HL-60 (cell line): ENCODE results near the gene GSTO2.
"Not testable (repeated sequence)": the region's sequence is repeated elsewhere in the genome, so short reads cannot be mapped to it uniquely, and the experiment has no call there.

ENCODE experiments used
- DNase-seq, 2 experiments: peaks; one replicate each; pipeline ENCODE4 v3.0.0-alpha.2; 2010 to 2020; ENCODE audit warnings: low read depth in 1 of 2, low spot score in 1 of 2
- H3K27ac ChIP-seq: fragments of 250-450 bp; sonication (Bioruptor Pico); replicated peaks from 2 replicates; pipeline ENCODE4 v1.5.1; 2020; ENCODE audit warnings: mild to moderate bottlenecking, moderate library complexity
- H3K27me3 ChIP-seq: fragments of 250-450 bp; sonication (Bioruptor Pico); 2 replicates; pipeline ENCODE4 v1.5.1; 2021; ENCODE audit warnings: mild to moderate bottlenecking, moderate library complexity; ENCODE audit not compliant: insufficient read depth, poor library complexity, severe bottlenecking
- H3K4me3 ChIP-seq: replicated peaks from 2 replicates; pipeline ENCODE4 v1.5.1; 2011; ENCODE audit warnings: mild to moderate bottlenecking, control low read depth, low read length; ENCODE audit not compliant: insufficient read depth
- CTCF ChIP-seq: IDR thresholded peaks from one replicate; pipeline ENCODE4 v1.5.1; 2011; ENCODE audit warnings: low read length, control low read depth, inconsistent platforms; ENCODE audit not compliant: insufficient read depth
- GABPA ChIP-seq: IDR thresholded peaks from 2 replicates; pipeline ENCODE4 v1.6.1; 2012; ENCODE audit warnings: low read depth
- POLR2AphosphoS5 ChIP-seq: IDR thresholded peaks from 2 replicates; pipeline ENCODE4 v1.6.1; 2012; ENCODE audit warnings: low read depth
- REST ChIP-seq: IDR thresholded peaks from 2 replicates; pipeline ENCODE4 v1.6.1; 2012; ENCODE audit warnings: low read depth; ENCODE audit not compliant: insufficient replicate concordance
- SPI1 ChIP-seq: IDR thresholded peaks from 2 replicates; pipeline ENCODE4 v1.6.1; 2012; ENCODE audit warnings: low read depth, mild to moderate bottlenecking, borderline replicate concordance

GSTO2 gene

GRCh38 chr10:104245066-104245632 lies 23.8 kb upstream of the GSTO2 start:
- TF ChIP-seq GABPA (no peak), REST (no peak), POLR2AphosphoS5 (no peak)
- DNase-seq: no peak

GRCh38 chr10:104246976-104247375 lies 22.0 kb upstream of the GSTO2 start:
- Histone ChIP-seq H3K27me3 (no peaks in the 10 kb centered on the region), H3K4me3 (no peak overlapping the region), H3K27ac (peak overlapping the region; percentile 63)
- peak in 1 of 2 experiments; percentile 69 for DNase-seq
- TF ChIP-seq SPI1 (peak; percentile 34; the same call in 1 of the 2 replicates), CTCF (no peak), POLR2AphosphoS5 (no peak), GABPA (no peak)

More at GRCh38 chr10:104245066-104245632, 23.8 kb upstream of the GSTO2 start:
- Histone ChIP-seq H3K27ac (no peak overlapping the region), H3K4me3 (no peak overlapping the region), H3K27me3 (no peaks in the 10 kb centered on the region)

GRCh38 chr10:104247513-104248146 lies 21.4 kb upstream of the GSTO2 start:
- Histone ChIP-seq H3K27me3 (no peaks in the 10 kb centered on the region), H3K27ac (peak overlapping the region; percentile 63), H3K4me3 (no peak overlapping the region)
- no peak for TF ChIP-seq REST
- TF ChIP-seq POLR2AphosphoS5: no peak
- no peak for TF ChIP-seq GABPA
- TF ChIP-seq SPI1: no peak
- no peak for TF ChIP-seq CTCF
- no peak for DNase-seq

GRCh38 chr10:104248931-104249330 lies 20.1 kb upstream of the GSTO2 start:
- H3K27me3 ChIP-seq, H3K27ac ChIP-seq, DNase-seq, H3K4me3 ChIP-seq: not testable (repeated sequence)

- DNase-seq: no peak
- Histone ChIP-seq H3K27ac (no peak overlapping the region), H3K27me3 (no peaks in the 10 kb centered on the region), H3K4me3 (no peak overlapping the region)
- TF ChIP-seq GABPA: no peak
- no peak for TF ChIP-seq SPI1
- no peak for TF ChIP-seq POLR2AphosphoS5
- TF ChIP-seq CTCF: no peak
- TF ChIP-seq REST: no peak
These were observed 18.6 kb upstream of the GSTO2 start for GRCh38 chr10:104250371-104250770.
